ENCODE results near the gene EOMES.

The EOMES gene

DNA sequence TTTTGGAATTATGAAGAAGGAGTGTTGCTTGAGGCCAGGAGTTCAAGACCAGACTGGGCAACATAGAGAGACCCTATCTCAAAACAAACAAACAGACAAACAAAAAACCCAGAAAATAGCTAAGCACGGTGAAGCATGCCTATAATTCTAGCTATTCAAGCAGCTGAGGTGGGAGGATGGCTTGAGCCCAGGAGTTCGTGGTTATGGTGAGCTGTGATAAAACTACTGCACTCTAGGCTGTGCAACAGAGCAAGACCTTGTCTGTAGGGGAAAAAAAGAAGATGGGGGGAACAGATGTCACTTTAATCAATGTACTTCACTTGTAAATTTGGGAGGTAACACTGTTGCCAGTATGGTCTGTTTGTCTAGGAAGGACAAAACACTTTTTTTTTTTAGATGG, 18.7 kb upstream of the EOMES start:
- TF ChIP-seq, protein P1, sequence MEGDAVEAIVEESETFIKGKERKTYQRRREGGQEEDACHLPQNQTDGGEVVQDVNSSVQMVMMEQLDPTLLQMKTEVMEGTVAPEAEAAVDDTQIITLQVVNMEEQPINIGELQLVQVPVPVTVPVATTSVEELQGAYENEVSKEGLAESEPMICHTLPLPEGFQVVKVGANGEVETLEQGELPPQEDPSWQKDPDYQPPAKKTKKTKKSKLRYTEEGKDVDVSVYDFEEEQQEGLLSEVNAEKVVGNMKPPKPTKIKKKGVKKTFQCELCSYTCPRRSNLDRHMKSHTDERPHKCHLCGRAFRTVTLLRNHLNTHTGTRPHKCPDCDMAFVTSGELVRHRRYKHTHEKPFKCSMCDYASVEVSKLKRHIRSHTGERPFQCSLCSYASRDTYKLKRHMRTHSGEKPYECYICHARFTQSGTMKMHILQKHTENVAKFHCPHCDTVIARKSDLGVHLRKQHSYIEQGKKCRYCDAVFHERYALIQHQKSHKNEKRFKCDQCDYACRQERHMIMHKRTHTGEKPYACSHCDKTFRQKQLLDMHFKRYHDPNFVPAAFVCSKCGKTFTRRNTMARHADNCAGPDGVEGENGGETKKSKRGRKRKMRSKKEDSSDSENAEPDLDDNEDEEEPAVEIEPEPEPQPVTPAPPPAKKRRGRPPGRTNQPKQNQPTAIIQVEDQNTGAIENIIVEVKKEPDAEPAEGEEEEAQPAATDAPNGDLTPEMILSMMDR (IDR thresholded peaks at IDR 0.05), result no peak

DNA sequence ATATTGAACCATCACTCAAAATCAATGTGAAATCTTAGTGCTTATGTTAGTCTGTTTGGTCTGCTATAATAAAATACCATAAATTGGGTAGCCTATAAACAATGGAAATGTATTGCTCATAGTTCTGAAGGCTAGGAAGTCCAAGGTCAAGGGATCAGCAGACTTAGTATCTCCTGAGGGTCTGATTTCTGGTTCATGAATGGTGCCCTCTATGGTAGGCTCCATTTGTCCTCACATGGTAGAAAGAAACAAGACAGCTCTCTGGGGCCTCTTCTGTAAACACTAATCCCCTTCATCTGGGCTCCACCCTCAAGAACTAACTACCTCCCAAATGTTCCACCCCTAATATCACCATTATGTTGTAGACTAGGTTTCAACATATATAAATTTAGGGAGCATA, 15.0 kb upstream of the EOMES start:
- TF ChIP-seq, protein P1 (IDR thresholded peaks at IDR 0.05), result no peak

DNA sequence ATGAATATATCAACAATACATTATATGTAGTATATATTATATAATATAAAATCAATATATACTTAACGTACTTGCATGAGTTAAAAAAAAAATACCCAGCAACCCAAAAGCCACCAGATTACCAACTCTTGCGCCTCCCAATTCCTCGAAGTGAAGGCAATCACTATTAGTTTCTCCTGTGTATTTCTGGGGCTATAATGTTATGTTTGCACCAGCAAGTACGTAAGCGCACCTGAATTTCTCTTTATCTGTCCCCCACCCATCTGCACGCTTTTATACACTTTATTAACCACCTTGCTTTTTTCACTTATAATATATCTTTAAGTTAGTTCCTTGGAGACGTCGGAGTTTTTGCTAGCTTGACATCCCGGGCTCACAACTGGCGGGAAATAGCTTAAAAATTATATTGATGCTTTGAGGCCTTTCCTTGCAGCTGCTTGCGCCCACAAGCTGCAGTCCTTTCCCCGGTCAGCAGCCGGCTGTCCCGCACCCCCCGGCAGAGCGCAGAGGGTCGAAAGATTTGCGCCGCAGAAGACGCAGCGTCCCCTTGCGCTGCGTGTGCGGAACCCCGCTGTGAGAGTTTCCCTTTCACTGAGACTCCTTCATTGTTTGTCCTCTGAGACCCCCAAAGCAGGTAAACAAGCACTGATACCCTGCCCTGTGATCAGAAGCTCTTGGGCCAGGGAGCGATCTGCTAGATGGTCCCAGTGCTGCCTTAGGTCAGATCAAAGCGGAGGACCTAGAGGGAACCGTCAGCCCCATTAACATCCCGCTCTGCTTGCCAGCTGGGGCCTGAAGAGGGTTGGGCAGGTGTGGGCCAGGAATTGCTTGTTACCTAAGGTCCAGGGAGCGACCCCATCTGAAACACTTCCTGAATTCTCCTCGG, 8.9 kb upstream of the EOMES start:
- TF ChIP-seq, protein P1 (IDR thresholded peaks at IDR 0.05), result no peak

DNA sequence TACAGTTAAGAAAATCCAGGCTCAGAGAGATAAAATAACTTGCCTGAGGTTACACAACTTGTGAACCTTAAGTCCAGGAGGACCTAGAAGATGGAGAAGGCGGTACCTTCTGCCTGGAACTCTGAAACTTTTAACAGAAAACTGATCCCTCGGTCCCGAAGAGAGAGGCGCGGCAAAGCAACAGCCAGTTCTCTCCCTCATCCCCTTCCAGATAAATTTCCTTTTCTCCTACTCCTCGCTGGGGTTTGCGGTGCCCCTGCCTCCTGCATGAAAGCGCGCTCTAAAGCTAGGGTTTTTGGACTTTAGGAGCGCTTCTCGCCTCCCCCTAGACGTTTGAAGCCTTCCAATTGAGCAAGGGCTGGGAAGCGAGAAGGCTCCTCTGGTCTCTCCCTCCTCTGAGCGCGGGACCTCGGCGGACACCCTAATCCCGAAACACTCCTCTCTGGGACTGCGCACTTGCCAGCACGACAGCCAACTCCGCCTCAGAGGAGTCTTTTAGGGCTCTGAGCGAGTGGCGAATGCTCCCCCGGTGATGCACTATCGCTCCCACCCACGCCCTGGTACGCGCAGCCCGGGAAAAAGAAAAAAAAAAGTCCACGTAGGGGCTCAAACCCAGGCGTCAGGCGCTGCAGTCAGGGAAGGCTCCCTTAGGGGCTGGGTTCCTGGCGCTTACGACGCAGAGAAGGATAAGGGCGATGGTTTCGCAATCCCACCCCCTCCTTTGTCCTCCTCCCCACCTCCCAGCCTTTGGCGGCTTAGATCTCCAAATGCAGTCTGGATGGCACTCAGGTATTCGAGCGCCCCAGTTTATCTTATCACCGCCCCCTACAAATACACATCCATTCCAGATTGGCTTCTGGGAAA, 7.9 kb upstream of the EOMES start:
- TF ChIP-seq, protein P1 (IDR thresholded peaks at IDR 0.05), result no peak

DNA sequence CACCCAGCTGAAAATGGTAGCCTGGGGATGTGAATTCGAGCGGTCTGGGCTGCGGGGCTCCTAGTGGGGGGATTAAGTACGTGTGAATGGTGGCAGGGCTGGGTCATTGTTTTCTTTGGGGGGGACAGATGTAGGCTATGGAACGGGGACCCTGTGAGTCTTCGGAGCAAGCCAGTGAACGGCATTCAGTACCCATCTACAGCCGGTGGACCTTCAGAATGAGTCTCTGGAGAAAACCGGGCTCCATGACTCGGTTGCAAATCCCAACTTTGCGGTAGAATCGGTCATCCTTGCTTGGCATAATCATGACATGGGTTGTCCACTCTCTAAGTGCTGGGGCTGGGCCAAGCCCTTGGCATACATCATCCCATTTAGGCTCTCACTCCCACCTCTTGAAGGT, 7.2 kb upstream of the EOMES start:
- TF ChIP-seq, protein P1 (IDR thresholded peaks at IDR 0.05), result no peak

DNA sequence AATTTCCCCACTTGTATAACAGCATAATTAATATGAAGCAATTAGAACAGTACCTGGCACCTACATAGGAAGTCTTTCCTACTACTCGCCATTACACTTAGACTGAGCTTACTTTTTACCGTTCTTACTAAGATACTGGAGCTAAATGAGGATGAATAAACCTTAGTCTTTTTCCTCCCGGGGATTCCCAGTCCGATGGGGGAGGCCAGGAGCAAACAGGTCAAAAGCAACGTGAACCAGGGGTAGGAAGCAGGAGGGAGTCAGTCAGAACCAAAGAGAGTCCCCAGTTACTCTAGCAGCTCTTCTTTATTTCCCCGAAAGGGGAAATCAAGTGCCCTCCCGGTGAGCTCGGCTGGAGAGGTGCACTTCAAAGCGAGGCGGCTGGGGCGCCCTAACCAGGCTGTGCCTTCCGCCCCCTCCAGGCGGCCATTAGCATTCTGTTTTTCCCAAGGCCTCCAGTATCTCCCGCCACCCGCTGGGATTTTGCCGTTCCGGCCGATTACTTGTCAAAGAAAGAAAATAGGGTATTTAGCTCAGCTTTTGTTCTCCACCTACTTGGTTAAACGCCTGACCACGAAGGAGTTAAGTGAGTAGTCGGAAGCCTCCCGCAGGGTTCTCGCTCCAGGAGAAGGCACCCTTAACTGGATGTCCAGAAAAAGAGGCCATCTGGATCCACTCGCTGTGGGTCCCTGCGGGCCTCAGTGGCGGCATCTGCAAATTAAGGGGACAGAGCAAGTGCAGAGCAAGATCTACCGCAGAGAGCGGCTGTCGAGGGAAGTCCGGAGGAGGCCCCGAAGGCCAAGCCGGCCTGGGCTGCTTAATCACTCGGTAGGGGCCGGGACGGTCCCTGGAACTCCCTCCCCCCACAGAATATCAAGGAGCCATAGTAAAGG, 6.3 kb upstream of the EOMES start:
- TF ChIP-seq, protein P1 (IDR thresholded peaks at IDR 0.05), result no peak

DNA sequence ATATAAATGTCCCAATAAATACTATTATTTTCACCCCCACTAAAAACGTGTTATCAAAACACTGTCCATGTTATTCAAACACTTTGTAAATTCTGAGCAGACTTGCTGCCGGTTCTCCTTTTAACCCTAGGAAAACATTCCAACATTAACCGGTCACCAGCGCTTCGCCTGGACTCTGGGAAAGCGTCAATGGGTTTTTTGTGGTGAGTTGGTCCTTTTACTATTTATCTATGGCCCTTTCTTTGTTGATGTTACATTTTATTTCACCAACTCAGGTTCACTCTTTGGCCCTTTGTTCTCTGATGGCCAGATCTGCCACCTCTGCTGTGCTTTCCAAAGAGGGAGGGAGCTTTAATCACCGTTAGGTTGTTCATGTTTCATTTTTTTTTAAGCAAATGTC, 4.1 kb upstream of the EOMES start:
- TF ChIP-seq, protein P1 (IDR thresholded peaks at IDR 0.05), result no peak

Data from LNCAP (cell line).